Transverse colon (tissue), 4 donors: Measurements from ENCODE around the gene GP1BA. TPM values are rescaled to one million over a fixed set of nuclear protein-coding genes. Genes with fewer than 3 reads are reported as not detected.

ENCODE experiments used
- DNase-seq: peaks from one replicate; pipeline ENCODE4 v3.0.0-alpha.2; 2019
- H3K27ac ChIP-seq, 4 donors: fragments of 200-600 bp; sonication (generic); 2 replicates each; pipeline ENCODE4 v1.5.1; 2016 to 2018; ENCODE audit warnings: inconsistent platforms in 4 of 4
- H3K27me3 ChIP-seq: fragments of 200-600 bp; sonication (generic); 2 replicates; pipeline ENCODE4 v1.5.1; 2017; ENCODE audit warnings: inconsistent platforms
- H3K36me3 ChIP-seq, 4 donors: fragments of 200-600 bp; sonication (generic); 2 replicates each; pipeline ENCODE4 v1.5.1; 2017 to 2019; ENCODE audit warnings: inconsistent platforms in 4 of 4
- H3K4me1 ChIP-seq, 4 donors: fragments of 200-600 bp; sonication (generic); 2 replicates each; pipeline ENCODE4 v1.5.1; 2017 to 2020; ENCODE audit warnings: inconsistent platforms in 4 of 4
- H3K4me3 ChIP-seq, 4 donors: fragments of 200-600 bp; sonication (generic); 1 replicate in 1 of 4; 2 replicates in 3 of 4; pipeline versions ENCODE4 v1.5.1 to v1.6.1; 2017 to 2019; ENCODE audit warnings: inconsistent platforms in 4 of 4
- H3K9me3 ChIP-seq, 2 donors: fragments of 200-600 bp; sonication (generic); 2 replicates each; pipeline ENCODE4 v1.5.1; 2017 to 2019; ENCODE audit warnings: inconsistent platforms in 2 of 2
- EP300 ChIP-seq: sonication (generic); formaldehyde crosslinking; IDR thresholded peaks from one replicate; pipeline ENCODE4 v1.6.1; 2017; ENCODE audit warnings: antibody characterized with exemption, low read depth
- POLR2A ChIP-seq: fragments of 450-650 bp; IDR thresholded peaks from one replicate; pipeline ENCODE4 v1.6.1; 2016; ENCODE audit warnings: antibody characterized with exemption, mild to moderate bottlenecking, moderate library complexity
- POLR2AphosphoS5 ChIP-seq, 3 donors: sonication (generic); formaldehyde crosslinking; IDR thresholded peaks; one replicate each; pipeline ENCODE4 v1.6.1; 2016; ENCODE audit warnings: antibody characterized with exemption in 3 of 3
- WGBS, 2 donors: methylation state at CpG; one replicate each; pipeline ENCODE4 v1.1.5; 2018; ENCODE audit warnings: low coverage in 1 of 2; 5-methylcytosine and 5-hydroxymethylcytosine counted together
- in situ Hi-C, 4 donors: fragments of 200-750 bp; cut with MboI; loops; one replicate each; pipeline versions ENCODE4 v1.15.0 to v1.15.1; 2017; ENCODE audit warnings: low sequenced_read_pairs in 3 of 4, low pct_ligation_motif_present in 1 of 4, low pct_unique_long_range_greater_than_20kb in 1 of 4
- intact Hi-C: fragments of 100-400 bp; cut with DNase I; formaldehyde crosslinking; loops from one replicate; pipeline ENCODE4 v1.15.1; 2023; ENCODE audit warnings: low total_unique reads
- total RNA-seq, 4 donors: library from RNA; depleted of rRNA; stranded (reverse); fragments of >200 nt; gene quantifications; one replicate each; pipeline ENCODE4 v1.1.0, GENCODE V29; 2016
- TF ChIP-seq, protein P1 (sequence below), 5 experiments: fragments of 200-600 bp in 3 of 5; fragments of 450-650 bp in 2 of 5; sonication (generic) in 3 of 5; IDR thresholded peaks; 1 replicate in 2 of 5; 2 replicates in 3 of 5; pipeline ENCODE4 v1.5.1; 2016 to 2017; ENCODE audit warnings: antibody characterized with exemption in 5 of 5, inconsistent platforms in 3 of 5, mild to moderate bottlenecking in 2 of 5, moderate library complexity in 1 of 5

Gene GP1BA
- total RNA-seq, 4 donors from 2014 or later: not detected

DNA sequence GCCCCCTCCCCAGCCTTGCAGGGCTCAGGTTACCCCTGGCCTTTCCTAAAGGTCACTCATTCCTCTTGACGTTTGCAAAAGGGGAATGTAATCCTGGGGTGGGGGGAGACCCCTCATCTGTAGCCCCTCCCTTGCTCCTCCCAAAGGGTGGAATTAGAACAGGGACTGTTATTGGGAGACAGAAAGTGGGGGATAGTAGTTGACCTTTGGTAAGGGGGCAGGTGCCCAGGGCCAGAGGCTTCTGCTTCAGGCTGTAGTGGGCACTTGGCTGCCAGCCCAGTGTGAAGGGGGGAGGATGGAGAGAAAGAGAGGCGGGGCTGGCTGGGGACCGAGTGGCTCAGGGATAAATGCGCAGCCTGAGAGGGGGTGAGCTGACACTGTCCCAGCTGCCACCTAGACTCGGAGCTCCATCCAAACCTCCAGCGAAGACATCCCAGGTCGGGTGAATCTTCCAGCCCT is 18.7 kb downstream of the GP1BA start, which contains the start of gene ENO3:
Gene ENO3, plus strand, starts transcription at position 374 of the 459 bp plus-strand sequence. CDS start 711 bp downstream, outside the sequence.
- peak within 1 kb of the TSS; percentile 33 to 92 (median 64) for H3K4me3 ChIP-seq
- in situ Hi-C loops (no loop called here), intact Hi-C loops (no loop called here)
- peaks cover 16 to 40% (median 22%) of the 10 kb centered on the region in 4 donors for H3K4me1 ChIP-seq
- no peaks in the 10 kb centered on the region for H3K9me3 ChIP-seq
- 42 to 52% methylated on average over 3 to 7 of the region's 7 CpGs for WGBS, 2 donors
- DNase-seq: peak; percentile 37
- H3K27me3 ChIP-seq: no peaks in the 10 kb centered on the region
- peak within 1 kb of the TSS; percentile 95 to 100 (median 100) for H3K27ac ChIP-seq
- no peak for TF ChIP-seq EP300
- no peak for TF ChIP-seq POLR2A
- no peak for TF ChIP-seq POLR2AphosphoS5 (IDR thresholded peaks at IDR 0.05)
- TF ChIP-seq, protein P1, sequence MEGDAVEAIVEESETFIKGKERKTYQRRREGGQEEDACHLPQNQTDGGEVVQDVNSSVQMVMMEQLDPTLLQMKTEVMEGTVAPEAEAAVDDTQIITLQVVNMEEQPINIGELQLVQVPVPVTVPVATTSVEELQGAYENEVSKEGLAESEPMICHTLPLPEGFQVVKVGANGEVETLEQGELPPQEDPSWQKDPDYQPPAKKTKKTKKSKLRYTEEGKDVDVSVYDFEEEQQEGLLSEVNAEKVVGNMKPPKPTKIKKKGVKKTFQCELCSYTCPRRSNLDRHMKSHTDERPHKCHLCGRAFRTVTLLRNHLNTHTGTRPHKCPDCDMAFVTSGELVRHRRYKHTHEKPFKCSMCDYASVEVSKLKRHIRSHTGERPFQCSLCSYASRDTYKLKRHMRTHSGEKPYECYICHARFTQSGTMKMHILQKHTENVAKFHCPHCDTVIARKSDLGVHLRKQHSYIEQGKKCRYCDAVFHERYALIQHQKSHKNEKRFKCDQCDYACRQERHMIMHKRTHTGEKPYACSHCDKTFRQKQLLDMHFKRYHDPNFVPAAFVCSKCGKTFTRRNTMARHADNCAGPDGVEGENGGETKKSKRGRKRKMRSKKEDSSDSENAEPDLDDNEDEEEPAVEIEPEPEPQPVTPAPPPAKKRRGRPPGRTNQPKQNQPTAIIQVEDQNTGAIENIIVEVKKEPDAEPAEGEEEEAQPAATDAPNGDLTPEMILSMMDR (IDR thresholded peaks at IDR 0.05): no peak
- no peaks in the 10 kb centered on the region for H3K36me3 ChIP-seq

DNA sequence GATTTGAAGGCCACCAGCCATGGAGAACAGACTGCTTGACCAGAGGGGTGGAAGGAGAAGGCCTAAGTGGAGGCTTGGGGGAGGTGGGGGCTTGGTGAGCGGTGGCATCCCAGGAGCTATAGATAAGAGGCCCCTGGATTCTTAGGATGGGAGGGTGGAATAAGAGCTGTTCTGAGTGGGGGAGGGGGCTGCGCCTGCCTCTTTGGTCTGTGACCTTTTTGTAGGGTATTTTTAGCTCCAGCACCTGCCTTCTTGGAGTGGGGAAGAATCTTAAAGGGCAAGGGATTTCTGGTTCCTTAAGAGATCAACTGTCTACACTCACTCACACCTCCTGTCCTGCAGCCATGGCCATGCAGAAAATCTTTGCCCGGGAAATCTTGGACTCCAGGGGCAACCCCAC is 19.4 kb downstream of the GP1BA start:
- Histone ChIP-seq H3K4me3 (no peak overlapping the region), H3K4me1 (peaks cover 9 to 33% (median 14%) of the 10 kb centered on the region in 4 donors), H3K9me3 (no peaks in the 10 kb centered on the region), H3K27me3 (no peaks in the 10 kb centered on the region), H3K27ac (no peak overlapping the region), H3K36me3 (no peaks in the 10 kb centered on the region)
- 92 to 100% methylated on average over 2 to 3 of the region's 3 CpGs for WGBS, 2 donors
- TF ChIP-seq, protein P1 (IDR thresholded peaks at IDR 0.05): no peak
- TF ChIP-seq POLR2A (no peak), POLR2AphosphoS5 (IDR thresholded peaks at IDR 0.05) (no peak), EP300 (no peak)
- intact Hi-C loops (no loop called here), in situ Hi-C loops (no loop called here)
- no peak for DNase-seq

DNA sequence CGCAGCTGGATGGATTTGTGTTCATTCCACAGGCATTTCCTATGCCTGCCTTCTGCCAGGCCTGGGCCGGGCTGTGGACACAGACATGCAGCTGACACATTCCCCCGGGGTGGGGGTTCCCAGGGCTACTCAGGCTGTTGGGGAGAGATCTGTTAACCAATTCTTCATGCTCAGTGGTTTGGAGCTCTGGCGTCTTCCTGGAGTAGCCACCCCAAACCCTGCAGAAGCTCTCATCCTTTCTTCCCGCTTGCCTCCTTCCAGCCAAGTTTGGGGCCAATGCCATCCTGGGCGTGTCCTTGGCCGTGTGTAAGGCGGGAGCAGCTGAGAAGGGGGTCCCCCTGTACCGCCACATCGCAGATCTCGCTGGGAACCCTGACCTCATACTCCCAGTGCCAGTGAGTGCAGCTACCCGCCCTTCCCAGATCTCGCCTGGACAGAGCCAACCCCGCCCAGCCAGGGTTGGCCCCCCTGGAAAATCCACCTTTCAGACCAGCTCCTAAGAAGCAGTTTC is 21.4 kb downstream of the GP1BA start:
- H3K36me3 ChIP-seq: no peaks in the 10 kb centered on the region
- in situ Hi-C loops: no loop called here
- no peaks in the 10 kb centered on the region for H3K9me3 ChIP-seq
- 62 to 73% methylated on average over 2 to 14 of the region's 14 CpGs for WGBS, 2 donors
- H3K4me1 ChIP-seq: peaks cover 6 to 29% (median 10%) of the 10 kb centered on the region in 4 donors
- H3K27me3 ChIP-seq: no peaks in the 10 kb centered on the region
- H3K4me3 ChIP-seq: no peak overlapping the region
- TF ChIP-seq EP300: no peak
- TF ChIP-seq POLR2AphosphoS5 (IDR thresholded peaks at IDR 0.05): no peak
- TF ChIP-seq, protein P1 (IDR thresholded peaks at IDR 0.05): no peak
- TF ChIP-seq POLR2A: no peak
- DNase-seq: no peak
- intact Hi-C loops: no loop called here
- no peak overlapping the region for H3K27ac ChIP-seq

DNA sequence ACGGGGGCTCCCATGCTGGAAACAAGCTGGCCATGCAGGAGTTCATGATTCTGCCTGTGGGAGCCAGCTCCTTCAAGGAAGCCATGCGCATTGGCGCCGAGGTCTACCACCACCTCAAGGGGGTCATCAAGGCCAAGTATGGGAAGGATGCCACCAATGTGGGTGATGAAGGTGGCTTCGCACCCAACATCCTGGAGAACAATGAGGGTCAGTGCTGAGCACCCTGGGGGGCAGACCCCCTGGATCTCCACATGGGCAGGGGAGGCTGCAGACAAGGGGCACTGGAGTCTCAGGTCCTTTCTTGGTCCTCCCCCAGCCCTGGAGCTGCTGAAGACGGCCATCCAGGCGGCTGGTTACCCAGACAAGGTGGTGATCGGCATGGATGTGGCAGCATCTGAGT is 23.0 kb downstream of the GP1BA start:
- Histone ChIP-seq H3K4me3 (no peak overlapping the region), H3K9me3 (no peaks in the 10 kb centered on the region), H3K27ac (no peak overlapping the region), H3K27me3 (no peaks in the 10 kb centered on the region), H3K4me1 (peaks cover 6 to 25% (median 14%) of the 10 kb centered on the region in 4 donors), H3K36me3 (peaks cover 0 to 7% (median 3%) of the 10 kb centered on the region in 4 donors)
- 95% methylated on average over 8 of the region's 8 CpGs; no CpG with 5 or more reads in 1 of the 2 donors for WGBS, 2 donors
- intact Hi-C loops: no loop called here
- in situ Hi-C loops: no loop called here
- no peak for TF ChIP-seq POLR2A
- TF ChIP-seq EP300: no peak
- no peak for TF ChIP-seq POLR2AphosphoS5 (IDR thresholded peaks at IDR 0.05)
- TF ChIP-seq, protein P1 (IDR thresholded peaks at IDR 0.05): no peak
- DNase-seq: no peak
